ENCODE measurements around the gene CFAP100.

CFAP100 gene

DNA sequence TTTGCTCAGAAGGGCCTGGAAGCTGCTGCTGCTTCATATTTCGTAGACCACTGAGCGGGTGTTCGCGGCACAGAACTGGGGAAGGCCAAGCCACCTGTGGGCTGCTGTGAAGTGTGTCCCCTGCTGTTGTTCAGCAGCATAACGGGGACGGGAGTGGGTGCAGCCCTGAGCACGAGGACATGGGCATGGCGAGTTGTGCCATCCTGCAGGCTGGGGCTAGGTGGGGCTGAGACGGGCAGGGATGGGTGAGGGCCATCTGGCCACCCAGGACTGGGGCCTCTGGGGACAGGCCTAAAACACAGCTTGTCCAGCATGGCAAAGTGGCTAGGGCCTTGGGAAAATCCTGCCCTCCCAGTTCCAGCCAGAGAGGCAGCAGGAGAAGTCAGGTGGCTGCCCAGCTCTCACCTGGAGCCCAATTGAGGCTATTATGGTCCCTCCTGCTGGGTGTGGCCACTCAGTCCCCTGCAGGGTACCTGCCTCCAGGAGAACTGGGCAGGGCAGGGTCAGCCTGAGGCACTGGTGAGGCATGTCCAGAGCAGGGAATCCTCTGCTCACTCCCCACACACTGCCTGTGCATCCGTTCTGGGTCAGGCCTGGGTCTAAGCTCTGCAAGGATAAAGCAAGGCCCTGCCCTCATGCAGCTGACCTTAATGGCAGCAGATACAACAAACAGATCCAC is 29.5 kb downstream of the CFAP100 start:
- no peak for FAIRE-seq

DNA sequence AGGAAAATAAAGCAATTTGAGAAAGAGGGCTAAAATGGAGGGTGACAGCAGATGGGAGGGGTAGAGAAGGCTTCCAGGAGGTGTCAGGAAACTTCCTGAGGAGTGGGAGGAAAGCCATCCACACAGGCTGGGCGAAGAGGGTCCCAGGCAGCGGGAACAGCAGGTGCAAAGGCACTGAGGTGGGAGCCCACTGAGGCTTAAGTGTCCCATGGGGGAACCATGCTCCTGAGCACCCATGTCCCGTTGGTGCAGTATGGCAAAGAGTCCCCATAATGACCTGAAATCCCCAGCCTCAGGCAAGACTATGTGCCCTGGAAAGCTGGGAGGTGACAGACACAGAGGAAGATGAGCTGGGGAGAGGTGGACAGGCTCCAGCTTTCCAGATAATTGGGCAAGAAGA is 30.0 kb downstream of the CFAP100 start:
- FAIRE-seq = no peak

DNA sequence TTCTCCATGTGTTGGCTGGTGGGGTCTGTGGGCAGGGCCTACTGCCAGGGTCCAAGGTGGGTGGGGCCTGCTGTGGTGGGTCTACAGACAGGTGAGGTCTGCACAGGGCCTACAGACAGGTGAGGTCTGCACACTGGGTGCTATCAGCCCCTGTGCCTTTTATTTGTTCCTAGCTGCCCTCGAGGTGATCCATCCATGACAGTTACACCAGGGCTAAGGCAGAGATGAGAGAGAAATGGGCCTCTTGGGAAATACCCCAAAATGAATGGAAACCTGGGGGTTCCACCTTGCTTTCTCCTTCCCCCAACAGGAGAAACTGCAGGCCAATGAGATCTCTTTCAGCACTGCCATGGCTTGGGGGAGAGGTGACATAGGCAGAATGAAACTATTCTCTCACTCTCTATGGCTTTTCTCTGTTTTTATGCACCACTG is 36.4 kb downstream of the CFAP100 start:
- no peak for FAIRE-seq

DNA sequence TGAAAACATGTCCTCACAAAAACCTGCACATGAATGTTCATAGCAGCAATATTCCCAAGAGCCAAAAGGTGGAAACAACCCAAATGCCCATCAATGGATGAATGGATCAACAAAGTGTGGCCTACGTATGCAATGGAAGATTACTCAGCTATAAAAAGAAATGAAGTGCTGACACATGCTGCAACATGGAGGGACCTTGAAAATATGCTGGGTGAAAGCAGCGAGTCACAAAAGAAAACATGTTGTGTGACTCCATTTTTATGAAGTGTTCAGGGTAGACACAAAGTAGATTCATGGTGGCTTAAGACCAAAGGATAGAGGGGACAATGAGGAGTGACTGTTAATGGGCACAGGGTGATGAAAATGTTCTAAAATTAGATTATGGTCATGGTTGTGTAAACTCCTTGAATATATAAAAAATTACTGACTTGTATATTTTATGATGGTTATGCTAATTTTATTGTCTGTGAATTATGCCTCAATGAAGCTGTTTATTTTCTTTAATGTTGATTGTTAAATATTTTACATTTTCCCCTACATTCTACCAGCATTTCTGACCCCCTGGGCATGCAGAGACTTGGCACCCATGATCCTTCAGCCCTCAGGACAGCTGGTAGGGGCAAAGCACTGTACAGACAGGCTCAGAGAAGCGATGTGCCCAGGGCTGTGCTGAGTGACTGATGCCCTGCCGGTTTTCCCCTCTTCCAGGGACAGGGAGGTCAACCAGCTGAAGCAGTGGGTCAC is 37.8 kb downstream of the CFAP100 start:
- no peak for FAIRE-seq

DNA sequence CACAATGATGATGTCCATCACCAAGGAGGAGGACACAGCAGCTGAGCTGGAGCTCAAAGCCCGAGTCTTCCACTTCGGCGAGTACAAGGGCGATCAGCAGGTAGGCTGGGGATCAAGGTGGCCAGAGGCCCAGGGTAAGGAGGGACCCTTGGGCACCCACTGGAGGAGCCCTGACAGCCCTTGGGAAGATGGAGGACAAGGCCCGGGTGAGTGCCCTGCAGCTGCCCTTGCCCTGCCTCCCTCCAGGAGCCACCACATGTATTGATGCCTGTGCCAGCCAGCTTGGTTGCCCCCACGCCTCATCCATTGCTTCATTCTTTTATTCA is 38.4 kb downstream of the CFAP100 start:
- FAIRE-seq = no peak

DNA sequence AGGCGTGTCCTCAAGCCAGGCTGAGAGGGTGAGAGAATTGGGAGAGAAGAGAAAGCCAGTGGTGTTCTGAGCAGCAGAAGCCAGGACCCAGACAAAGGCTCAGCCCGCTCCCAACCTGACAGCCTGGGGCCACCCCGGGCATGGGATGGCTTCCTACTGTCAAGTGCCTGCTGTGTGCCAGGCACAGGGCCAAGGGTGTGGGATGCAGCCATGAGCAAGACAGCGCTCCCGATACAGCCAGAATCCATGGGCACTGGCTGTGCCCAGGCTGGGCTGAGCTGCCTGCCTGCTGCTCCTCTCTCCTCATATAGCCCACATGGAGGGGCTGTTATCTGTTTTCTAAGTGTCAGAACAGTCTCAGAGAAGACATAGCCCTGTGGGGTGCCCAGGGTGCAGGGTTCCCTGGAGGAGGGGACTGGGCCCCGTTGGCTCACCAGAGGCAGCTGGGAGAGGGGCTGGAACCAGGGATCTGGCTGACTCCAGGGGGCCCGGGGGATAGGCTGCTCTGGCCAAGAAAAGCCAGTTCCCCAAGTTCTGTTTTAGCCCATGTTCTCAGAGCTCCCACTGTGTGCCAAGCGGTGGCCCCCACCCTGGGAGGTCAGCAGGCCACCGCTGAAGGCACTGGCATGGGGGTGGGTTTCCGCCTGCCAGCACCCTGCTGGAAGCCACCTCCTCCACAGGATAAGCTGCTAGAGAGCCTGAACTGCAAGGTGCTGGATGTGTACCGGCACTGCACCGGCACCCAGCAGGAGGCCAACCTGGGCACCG is 39.0 kb downstream of the CFAP100 start:
- FAIRE-seq = no peak

DNA sequence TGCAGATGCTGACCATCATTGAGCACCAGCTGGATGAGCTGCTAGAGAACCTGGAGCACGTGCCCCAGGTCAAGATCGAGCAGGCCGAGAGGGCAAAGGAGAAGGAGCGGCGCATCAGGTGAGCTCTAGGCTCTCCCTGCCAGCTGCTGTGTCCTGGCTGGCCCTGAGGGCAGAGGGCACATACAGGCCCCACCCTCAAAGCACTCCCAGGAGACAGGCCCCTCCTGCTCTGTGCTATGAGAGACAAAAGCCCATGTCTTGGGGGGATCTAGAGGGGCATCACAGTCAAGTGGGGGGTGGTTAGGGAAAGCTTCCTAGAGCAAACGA is 39.5 kb downstream of the CFAP100 start:
- no peak for FAIRE-seq

DNA sequence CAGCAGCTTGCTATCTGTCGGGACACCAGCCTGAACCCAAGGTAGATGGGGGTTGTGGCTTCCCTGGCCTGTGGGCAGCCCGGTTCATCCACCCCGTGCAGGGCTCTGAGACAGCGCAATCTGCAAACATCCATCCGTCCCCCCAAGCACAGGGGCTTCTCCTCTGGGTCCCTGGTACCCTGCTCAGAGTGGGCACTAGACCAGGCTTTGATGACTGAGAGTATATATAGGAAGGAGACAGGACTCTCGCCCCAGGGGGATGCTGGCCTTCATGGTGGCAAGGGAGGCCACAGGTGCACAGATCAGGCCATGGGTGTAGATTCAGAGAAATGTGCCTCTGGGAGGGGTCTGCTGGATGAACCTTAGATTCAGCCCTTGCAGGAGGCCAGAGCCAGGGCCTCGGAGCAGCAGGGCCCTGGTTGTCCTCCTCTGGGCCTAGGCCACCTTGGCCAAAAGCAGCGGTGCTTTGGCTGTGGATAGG is 40.3 kb downstream of the CFAP100 start:
- FAIRE-seq = no peak

DNA sequence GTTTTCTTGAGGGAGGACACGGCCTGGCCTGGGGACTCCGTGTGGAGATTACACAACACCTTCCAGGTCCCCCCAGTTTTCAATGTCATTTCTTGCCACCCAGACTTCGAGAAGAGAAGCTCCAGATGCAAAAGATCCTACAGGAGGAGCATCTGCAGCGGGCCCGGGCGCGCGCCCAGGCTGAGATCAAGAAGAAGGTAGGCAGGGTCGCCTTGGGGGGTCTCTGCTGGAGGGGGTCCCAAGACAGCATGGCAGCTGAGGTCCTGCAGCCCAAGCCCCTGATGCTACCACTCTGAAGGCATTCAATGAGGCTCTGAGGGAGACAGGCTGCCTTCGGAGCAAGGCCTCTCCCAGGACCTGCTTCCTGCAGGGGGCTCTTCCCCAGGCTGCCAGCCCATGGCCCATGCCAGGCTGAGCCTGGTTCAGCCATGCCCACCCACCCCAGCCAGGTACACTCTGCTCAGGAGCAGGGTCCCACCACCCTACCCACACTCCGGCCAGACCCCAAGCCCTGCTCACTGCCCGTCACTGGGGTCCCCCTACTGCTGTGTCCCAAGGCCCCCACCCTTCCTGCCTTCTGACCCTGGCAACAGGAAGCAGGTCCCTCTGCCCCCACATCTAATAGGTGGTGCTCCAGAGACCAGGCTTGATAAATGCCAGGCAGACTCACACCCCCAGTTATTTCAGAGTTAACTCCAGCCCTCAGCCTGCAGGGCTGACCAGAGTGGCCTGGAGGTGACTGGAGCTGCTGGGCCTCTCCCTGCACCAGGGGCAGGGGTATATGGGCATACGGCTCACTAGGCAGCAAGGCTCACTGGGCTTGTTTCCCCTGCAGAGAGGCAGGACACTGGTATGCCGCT is 41.0 kb downstream of the CFAP100 start:
- FAIRE-seq = no peak

DNA sequence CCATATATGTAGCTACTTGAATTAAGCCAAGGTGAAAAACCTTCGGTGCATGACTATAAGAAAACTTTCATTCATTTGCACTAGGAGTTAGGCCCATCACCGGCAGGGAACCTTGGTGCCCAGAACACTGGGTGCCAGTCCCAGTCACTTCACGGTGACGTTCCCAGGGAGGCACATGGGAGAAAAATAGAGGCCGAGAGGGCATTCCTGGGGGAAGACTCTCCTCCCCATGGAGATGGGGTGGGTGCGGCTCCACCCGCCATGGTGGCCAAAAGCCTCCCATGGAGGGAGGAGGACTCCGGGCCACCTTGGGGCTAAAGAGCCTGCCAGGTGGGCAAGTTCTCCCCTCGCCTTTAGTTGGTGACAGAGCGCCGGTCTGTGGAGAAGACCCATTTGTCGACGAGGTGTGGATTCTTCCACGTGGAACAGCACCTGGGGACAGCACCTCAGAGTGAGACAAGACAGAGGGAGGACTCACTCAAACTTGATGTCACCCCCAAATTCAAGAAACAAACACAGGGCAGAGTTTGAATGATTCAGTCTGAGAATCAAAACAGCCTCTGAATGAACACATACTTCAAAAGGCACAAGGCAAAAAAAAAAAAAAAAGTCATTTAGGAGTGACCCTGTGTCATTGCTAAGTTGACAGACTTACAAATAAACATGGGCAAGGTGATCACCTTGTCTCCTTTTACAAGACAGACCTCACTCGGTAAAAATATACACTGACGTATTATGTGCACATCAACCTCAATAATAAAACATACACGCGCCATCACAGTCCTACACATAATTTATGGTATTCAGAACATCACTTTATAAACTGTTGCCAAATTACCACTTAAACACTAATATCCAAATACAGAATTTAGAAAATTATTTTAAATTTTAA is 42.4 kb downstream of the CFAP100 start:
- no peak for FAIRE-seq

DNA sequence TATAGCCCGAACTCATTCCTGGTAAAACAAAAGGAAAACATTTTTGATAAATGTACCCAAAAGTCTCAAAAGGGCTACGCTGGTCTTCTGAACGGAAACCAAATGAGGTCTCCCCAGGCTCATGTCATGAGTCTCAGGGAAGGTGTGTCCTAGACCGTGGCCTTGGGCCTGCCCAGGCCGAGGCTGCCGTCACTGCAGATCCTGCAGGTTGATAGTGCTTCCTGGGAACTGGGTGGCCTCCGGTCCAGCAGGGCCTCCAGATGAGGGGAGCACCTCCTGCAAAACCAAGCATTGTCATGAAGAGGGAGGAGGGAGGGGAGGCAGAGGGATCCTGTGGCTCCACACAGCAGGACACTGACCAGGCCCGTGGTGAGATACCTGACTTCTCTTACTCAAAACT is 43.5 kb downstream of the CFAP100 start:
- FAIRE-seq = no peak

DNA sequence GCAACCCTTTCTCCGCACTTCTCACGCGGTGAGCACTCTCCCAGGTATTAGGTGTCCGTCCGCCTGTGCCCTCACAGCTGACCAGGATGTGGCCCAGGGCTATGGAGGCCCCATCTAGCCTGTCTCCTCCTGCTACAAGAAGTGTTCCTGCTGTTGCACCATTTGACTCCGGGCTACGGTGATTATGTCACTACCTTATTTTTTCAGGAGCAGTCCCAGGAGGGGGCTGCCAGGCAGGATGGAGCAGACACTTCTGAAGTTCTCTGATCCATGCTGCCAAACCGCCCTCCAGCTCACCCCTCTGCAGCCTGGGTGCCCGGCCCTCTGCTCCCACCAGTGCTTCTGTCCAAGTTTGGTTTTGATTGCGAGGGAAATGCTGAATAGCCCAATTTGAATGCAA is 44.0 kb downstream of the CFAP100 start:
- FAIRE-seq = no peak

DNA sequence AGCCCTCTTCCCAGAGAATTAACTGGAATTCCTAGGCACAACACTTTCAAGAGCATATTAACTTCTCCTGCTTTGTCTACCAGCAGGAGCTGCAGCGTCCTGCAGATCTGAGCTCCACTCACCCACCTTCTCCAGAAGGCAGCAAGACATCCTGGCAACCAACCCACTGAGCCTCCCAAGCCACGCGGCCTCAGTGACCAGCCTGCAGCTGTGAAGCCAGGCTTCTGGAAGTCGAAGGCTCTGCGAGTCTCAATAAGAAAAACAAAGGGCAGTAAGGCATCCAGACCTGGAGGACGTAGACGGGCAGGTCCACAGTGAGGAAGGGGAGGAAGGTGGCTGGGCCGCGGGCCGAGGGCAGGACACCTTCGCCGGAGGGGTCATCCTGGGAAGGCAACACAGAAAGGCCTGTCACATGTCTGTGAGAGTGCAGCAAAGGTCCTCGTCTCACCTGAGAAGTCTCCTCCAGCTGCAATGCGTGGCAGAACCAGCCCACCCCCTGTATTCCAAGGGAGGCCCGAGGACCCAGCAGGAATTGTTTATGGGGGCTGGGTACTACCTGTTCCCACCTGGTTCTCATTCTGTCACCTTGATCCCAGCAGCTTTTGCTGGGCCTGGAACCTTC is 44.7 kb downstream of the CFAP100 start:
- FAIRE-seq = no peak

DNA sequence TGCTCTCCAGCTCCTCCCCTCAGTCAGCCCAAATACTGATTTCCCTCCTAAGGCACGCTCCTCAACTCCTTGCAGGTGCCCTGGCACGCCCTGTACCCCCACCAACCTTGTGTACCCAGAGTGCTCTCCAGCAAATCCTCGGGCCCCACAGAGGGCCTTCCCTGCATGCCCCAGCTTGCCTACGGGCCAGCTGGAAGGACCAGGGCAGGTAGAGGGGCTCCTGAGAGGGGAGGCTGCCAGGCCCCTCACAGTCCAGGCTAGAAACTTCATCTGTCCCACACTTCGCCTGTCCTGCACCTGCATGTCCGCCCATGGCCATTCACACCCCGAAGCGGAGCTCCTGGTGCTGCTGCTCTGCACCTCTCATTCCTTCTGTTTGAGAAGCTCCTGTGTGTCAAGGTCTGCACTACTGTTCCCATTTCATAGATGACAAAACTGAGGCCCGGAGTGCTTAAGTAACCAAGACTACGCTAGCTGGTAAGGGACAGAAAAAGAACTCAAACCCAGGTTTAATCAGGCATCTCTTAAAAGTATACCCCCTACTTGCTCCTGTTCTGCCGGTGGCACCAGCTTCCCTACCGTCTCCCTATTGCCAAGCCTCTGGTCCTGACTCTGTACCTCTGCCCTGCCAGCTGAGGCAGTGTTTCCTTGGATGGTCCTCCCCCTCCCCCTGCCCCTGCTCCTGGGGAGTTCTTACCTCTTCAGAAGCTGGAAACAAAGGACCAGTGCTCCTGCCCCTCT is 45.4 kb downstream of the CFAP100 start:
- FAIRE-seq = no peak

DNA sequence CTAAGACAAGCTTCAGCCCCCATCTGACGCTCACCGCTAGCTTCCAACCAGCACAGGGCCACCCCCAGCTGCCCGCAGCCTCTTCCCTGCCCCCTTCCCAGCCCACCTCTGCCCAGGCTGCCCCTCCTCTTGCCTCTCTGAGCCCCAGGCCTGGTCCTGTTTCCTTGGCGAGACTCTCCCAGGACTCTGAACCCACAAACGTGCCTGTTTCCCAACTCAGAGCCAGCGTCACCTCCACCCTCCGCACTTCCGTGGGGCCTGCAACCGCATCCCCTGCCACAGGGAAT is 45.9 kb downstream of the CFAP100 start:
- no peak for FAIRE-seq

DNA sequence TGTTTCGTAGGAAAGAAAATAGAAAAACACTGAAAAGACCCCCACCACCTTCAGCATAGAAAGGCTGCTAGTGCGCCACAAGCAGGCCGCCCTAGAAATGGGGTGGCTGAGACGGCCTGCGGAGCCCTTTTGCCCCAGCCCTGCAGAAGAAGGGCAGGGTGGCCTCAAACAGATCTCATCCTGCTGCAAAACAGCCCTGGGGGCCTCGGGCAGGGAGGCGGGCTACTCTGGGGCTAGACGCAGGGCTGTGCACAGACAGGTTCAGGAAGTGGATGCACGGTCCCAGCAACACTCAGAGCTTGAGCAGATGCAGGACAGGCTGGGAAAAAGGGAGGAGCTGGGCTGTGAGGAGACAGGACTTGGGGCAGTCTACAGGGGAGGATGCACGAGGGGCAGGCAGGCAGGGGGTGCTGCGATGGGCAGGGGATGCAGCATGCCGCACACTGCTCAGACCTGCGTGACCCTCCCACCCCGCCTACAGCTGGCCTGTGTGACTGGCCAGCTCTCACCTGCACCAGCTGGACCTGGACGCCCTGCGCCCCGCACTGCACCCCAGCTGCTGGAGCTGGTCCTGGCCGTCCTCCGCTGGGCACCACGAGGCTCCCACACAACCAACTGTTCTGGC is 46.7 kb downstream of the CFAP100 start:
- FAIRE-seq = no peak

DNA sequence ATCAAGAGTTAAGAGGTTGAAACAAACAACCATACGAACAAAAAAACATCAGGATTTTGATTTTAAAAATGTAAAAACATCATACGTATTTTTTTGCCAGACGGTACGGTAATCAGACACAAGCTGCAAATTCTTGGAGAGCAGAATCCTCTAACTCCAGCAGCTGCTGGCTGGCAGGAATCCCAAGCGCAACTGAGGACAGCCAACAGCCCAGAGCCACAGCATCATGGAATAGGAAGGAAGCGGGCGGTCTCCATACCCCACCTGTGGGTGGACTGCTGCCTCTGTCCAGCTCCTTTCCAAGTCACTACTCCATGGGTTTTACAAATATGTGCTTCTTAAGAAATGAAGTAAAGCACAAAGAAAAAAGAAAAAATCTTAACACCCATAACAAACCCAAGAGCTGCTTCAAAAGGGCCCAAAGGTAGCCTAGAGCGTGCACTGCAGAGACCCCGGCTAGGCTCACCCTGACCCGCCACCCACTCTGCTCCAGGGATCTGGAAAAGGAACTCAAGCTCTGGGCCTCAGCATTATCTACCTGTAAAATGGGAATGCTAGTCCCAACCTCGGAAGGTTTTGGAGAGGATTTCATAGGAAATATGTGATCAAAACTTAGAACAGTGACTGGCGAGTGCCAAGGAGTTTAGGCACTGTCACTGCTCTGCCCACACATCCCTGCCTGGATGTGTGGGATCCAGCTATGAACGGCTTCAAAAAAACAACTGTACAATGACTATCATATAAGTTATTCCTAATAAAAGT is 47.6 kb downstream of the CFAP100 start:
- no peak for FAIRE-seq

DNA sequence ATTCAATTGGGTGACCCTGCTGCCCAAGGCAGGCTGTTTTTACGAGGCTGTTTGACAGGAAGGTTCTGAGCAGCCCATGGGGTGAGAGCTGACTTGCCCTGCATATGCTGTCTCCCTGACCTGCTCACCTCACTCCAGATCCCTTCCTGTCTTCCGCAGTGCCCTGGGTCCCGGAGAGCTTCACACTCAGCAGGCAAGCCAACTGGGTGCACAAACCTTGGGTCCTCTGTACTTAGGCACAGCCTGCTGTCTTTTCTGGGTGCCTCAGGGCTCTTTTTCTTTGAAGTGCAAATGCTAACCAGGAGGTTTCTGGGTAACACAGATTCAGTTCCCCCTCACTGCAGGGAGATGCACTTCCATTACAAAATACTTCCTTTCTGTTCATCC is 48.1 kb downstream of the CFAP100 start:
- FAIRE-seq = no peak

DNA sequence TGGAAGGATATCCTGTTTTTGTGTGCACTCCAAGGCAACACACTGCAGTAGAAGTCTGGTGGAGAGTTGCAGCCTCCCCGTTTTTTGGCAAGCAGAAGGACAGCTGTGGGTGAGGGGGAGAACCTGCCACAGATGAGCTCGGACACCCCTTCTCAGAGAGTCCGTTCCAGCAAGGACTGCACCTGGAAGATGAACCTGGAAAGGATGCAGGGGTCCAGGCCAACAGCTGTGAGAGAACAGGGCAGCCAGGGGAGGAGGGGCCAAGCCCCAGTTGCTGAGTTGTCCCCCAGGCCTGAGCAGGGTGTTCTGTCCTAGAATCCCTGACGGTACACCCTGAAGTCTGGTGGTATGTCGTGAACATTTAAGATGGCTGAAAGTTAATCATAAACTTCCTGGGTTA is 50.8 kb downstream of the CFAP100 start:
- no peak for FAIRE-seq

DNA sequence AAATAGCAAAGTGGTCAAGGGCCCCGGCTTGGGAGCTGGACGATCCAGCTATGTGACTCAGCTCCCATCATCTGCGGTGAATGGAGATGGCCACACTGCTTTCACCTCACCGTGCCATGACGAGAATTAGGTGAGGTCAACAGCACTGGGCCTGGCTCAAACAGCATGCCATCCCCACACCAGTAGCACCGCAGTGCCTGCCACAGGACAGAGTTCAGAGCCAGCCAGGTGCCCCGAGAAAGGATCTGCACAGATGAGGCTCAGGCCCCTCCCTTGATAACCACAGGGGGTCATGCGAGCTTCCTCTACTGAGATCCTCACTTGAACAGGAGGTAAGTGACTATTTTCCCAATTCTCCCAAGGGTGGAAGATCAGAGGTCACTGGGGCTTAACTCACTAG is 51.6 kb downstream of the CFAP100 start:
- FAIRE-seq = no peak
